DMS114 treated with DMSO at 0.1 percent for 48 hours (cell line): ENCODE data around the gene DLAT.
"Not testable (repeated sequence)": the region's sequence is repeated elsewhere in the genome, so short reads cannot be mapped to it uniquely, and the experiment has no call there.

ENCODE experiments used
- DNase-seq: peaks from one replicate; lab custom pipeline; 2025; ENCODE audit not compliant: unreplicated experiment; lab: John Stamatoyannopoulos, UW

DLAT gene

GRCh38 chr11:112048256-112048655 is 23.0 kb downstream of the DLAT start:
- DNase-seq, result not testable (repeated sequence)

- DNase-seq, result no peak
These were observed 24.6 kb downstream of the DLAT start for GRCh38 chr11:112049777-112050176.

- DNase-seq, result no peak
These were observed 25.5 kb downstream of the DLAT start for GRCh38 chr11:112050721-112051120.

GRCh38 chr11:112051768-112052167 is 26.6 kb downstream of the DLAT start:
- DNase-seq, result no peak

- DNase-seq, result no peak
These were observed 32.0 kb downstream of the DLAT start for GRCh38 chr11:112057170-112057569.

GRCh38 chr11:112058103-112058502 is 32.9 kb downstream of the DLAT start:
- no peak for DNase-seq

GRCh38 chr11:112062923-112063322 is 37.7 kb downstream of the DLAT start:
- DNase-seq, result no peak

- peak; percentile 59 for DNase-seq
These were observed 49.0 kb downstream of the DLAT start, which contains the start of the genes NKAPD1 and PIH1D2 for GRCh38 chr11:112073941-112074811. Gene NKAPD1, plus strand, starts transcription at chr11:112074299. Its CDS starts 1,276 bp downstream, at chr11:112075575. Gene PIH1D2, minus strand, starts transcription at chr11:112074017. Its CDS starts 843 bp downstream, at chr11:112073174.

GRCh38 chr11:112082729-112083128 is 57.5 kb downstream of the DLAT start:
- no peak for DNase-seq

GRCh38 chr11:112085822-112086421 is 60.7 kb downstream of the DLAT start:
- no peak for DNase-seq

- DNase-seq, result peak; percentile 87
These were observed 61.4 kb downstream of the DLAT start, which contains the start of the genes SDHD and TIMM8B for GRCh38 chr11:112086422-112087191. Gene SDHD, plus strand, starts transcription at chr11:112086873. Its CDS starts 35 bp downstream, at chr11:112086908. Gene TIMM8B, minus strand, starts transcription at chr11:112086756. Its CDS starts 33 bp downstream, at chr11:112086723.

GRCh38 chr11:112087212-112087611 is 62.0 kb downstream of the DLAT start:
- DNase-seq, result no peak

GRCh38 chr11:112095302-112095701 is 70.1 kb downstream of the DLAT start:
- not testable (repeated sequence) for DNase-seq

- DNase-seq, result no peak
These were observed 71.0 kb downstream of the DLAT start for GRCh38 chr11:112096194-112096593.

GRCh38 chr11:112097734-112098528 is 72.7 kb downstream of the DLAT start:
- DNase-seq, result no peak

GRCh38 chr11:112100462-112100861 is 75.3 kb downstream of the DLAT start:
- no peak for DNase-seq

- DNase-seq, result no peak
These were observed 78.2 kb downstream of the DLAT start for GRCh38 chr11:112103446-112103845.

GRCh38 chr11:112106070-112106469 is 80.9 kb downstream of the DLAT start:
- no peak for DNase-seq
